ENCODE results near the gene TANC1. TPM values are rescaled to one million over a fixed set of nuclear protein-coding genes. Genes with fewer than 3 reads are reported as not detected.
A peak's percentile ranks its signal among the peaks of the same experiment; 100 is the strongest.

Gene TANC1
- total RNA-seq, 1 donor, result 34.7 TPM

DNA sequence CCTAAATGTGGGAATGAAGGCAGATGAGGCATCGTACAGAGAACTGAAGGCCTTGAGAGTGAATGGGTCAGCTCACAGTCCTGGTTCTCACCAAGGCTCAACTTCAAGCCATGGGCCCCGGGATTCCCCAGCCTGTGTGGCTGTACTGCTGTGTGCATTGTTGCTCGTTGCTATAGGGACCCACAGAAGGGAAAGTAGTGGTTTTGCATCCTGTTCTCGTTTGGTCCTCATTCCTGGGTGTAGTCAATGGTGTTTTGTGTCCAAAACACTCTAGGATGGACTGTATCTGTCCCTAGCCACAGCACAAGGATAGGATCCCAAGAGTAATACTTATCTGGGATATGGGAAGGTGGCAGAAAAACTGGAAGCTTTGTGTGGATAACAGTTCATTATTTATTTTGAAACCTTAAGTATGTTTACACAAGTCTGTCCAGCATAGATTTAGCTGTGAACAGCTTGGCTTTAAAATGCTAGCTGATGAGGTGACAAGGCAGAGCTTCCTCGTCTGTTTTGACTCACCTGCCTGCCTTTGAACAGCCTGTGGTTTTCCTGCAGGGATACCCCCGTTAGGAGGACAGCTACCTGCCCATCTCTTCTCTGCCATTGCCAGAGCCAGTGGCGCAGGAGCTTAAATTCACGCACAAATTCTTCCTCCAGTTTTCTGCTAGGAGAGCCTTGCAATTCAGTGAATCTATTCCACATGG, 233.1 kb downstream of the TANC1 start:
- Histone ChIP-seq H3K27me3 (ENCODE audit: insufficient read depth, low read length) (no peaks in the 10 kb centered on the region), H3K79me2 (ENCODE audit: insufficient read depth, low read length) (no peaks in the 10 kb centered on the region), H3K36me3 (ENCODE audit: insufficient read depth, low read length) (peaks cover 40% of the 10 kb centered on the region), H3K9me3 (ENCODE audit: low read depth, low read length) (no peaks in the 10 kb centered on the region), H3K4me1 (ENCODE audit: insufficient read depth, low read length) (peaks cover 27% of the 10 kb centered on the region), H3K4me2 (ENCODE audit: insufficient read depth, low read length) (peak overlapping the region; percentile 56), H3K27ac (ENCODE audit: low read depth, low read length) (peak overlapping the region; percentile 88), H2AFZ (ENCODE audit: low read length) (no peak overlapping the region), H4K20me1 (ENCODE audit: insufficient read depth, low read length) (no peaks in the 10 kb centered on the region), H3K4me3 (ENCODE audit: insufficient read depth, low read length) (no peak overlapping the region)
- DNase-seq (ENCODE audit: insufficient read length, low spot score, missing footprints), result no peak
- TF ChIP-seq, protein P1, sequence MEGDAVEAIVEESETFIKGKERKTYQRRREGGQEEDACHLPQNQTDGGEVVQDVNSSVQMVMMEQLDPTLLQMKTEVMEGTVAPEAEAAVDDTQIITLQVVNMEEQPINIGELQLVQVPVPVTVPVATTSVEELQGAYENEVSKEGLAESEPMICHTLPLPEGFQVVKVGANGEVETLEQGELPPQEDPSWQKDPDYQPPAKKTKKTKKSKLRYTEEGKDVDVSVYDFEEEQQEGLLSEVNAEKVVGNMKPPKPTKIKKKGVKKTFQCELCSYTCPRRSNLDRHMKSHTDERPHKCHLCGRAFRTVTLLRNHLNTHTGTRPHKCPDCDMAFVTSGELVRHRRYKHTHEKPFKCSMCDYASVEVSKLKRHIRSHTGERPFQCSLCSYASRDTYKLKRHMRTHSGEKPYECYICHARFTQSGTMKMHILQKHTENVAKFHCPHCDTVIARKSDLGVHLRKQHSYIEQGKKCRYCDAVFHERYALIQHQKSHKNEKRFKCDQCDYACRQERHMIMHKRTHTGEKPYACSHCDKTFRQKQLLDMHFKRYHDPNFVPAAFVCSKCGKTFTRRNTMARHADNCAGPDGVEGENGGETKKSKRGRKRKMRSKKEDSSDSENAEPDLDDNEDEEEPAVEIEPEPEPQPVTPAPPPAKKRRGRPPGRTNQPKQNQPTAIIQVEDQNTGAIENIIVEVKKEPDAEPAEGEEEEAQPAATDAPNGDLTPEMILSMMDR (IDR thresholded peaks at IDR 0.05; ENCODE audit: extremely low read depth, low read depth, low read length), result no peak

DNA sequence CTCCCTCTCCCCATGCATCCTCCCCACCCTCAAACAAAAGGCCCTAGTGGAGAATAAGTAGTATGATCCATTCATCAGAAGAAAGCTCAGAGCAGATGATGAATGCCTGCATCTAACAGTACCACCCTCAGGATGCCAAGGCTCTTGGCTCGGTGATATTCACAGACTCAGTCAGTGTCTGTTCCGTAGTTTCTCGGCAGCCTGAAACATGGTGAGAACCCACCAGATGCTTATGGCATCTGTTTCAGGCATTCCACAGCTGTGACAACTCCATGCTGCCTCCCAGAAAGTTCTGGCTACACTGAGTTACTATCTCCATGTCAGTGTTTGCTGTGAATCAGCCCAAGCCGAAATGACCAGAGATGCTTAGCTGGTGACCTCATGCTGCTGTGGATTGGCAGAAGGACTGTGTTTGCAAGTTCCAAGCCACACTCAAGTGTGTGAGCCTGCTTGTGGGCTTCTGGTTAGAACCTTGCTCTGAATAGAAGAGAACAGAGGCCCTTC, 234.2 kb downstream of the TANC1 start:
- peak; percentile 97 for DNase-seq (ENCODE audit: insufficient read length, low spot score, missing footprints)
- Histone ChIP-seq H4K20me1 (ENCODE audit: insufficient read depth, low read length) (no peaks in the 10 kb centered on the region), H3K79me2 (ENCODE audit: insufficient read depth, low read length) (no peaks in the 10 kb centered on the region), H3K36me3 (ENCODE audit: insufficient read depth, low read length) (peaks cover 34% of the 10 kb centered on the region), H3K27me3 (ENCODE audit: insufficient read depth, low read length) (no peaks in the 10 kb centered on the region), H3K4me3 (ENCODE audit: insufficient read depth, low read length) (no peak overlapping the region), H3K9me3 (ENCODE audit: low read depth, low read length) (no peaks in the 10 kb centered on the region), H3K4me2 (ENCODE audit: insufficient read depth, low read length) (peak overlapping the region; percentile 56), H3K27ac (ENCODE audit: low read depth, low read length) (peak overlapping the region; percentile 88), H2AFZ (ENCODE audit: low read length) (no peak overlapping the region), H3K4me1 (ENCODE audit: insufficient read depth, low read length) (peaks cover 27% of the 10 kb centered on the region)
- TF ChIP-seq, protein P1 (IDR thresholded peaks at IDR 0.05; ENCODE audit: extremely low read depth, low read depth, low read length), result peak; percentile 42

DNA sequence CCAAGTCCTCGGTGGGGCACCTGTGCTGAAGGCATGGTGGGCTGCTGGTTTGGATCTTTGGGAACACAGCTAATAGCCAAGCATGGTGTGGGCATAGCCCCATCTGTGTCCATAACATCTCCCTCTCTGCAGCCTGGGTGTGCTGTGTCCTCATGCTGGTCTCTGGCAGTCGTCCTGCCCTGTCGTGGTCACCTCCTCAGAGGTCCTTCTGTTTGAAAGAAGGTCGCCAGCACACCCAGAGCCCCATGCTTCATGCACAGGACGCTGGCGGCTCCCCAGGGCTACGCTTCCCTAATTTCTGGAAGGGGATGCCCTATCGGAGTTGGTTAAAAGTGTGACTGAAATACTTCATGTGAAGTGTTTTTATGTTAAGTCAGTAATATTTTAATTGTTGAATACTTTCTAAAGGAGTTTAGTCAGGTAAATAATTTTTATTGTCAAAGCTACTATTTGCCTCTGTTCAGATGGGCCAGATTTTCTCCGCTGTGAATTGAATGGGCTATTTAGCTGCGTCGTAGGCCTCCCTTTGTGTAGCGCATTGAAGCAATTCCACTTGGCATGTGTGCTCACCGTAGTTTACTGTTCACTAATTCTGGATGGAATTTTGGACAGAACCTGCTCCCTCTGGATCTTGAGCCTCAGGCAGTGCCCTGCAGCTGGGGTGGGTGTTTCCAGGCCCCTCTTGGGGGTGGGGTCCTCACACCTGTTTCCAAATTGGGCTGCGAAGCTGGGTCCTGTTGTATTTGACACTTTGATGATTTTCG, 236.1 kb downstream of the TANC1 start:
- TF ChIP-seq, protein P1 (IDR thresholded peaks at IDR 0.05; ENCODE audit: extremely low read depth, low read depth, low read length), result no peak
- H2AFZ ChIP-seq (ENCODE audit: low read length), result no peak overlapping the region
- no peak overlapping the region for H3K27ac ChIP-seq (ENCODE audit: low read depth, low read length)
- no peaks in the 10 kb centered on the region for H3K27me3 ChIP-seq (ENCODE audit: insufficient read depth, low read length)
- H3K9me3 ChIP-seq (ENCODE audit: low read depth, low read length), result no peaks in the 10 kb centered on the region
- H4K20me1 ChIP-seq (ENCODE audit: insufficient read depth, low read length), result no peaks in the 10 kb centered on the region
- no peak overlapping the region for H3K4me3 ChIP-seq (ENCODE audit: insufficient read depth, low read length)
- H3K4me1 ChIP-seq (ENCODE audit: insufficient read depth, low read length), result peaks cover 27% of the 10 kb centered on the region
- DNase-seq (ENCODE audit: insufficient read length, low spot score, missing footprints), result no peak
- peaks cover 26% of the 10 kb centered on the region for H3K36me3 ChIP-seq (ENCODE audit: insufficient read depth, low read length)
- no peaks in the 10 kb centered on the region for H3K79me2 ChIP-seq (ENCODE audit: insufficient read depth, low read length)
- H3K4me2 ChIP-seq (ENCODE audit: insufficient read depth, low read length), result no peak overlapping the region

Data from osteoblast (primary cell).